Gastroesophageal sphincter (tissue), 3 donors: ENCODE measurements around the gene TBX20.

Experiments used
- CTCF ChIP-seq, 4 experiments: fragments of 200-600 bp in 2 of 4; fragments of 450-650 bp in 2 of 4; sonication (generic) in 1 of 4; IDR thresholded peaks; one replicate each; pipeline ENCODE4 v1.5.1; 2017 to 2019; ENCODE audit warnings: antibody characterized with exemption in 4 of 4, mild to moderate bottlenecking in 2 of 4, moderate library complexity in 2 of 4
- EP300 ChIP-seq: sonication (generic); formaldehyde crosslinking; IDR thresholded peaks from one replicate; pipeline ENCODE4 v1.6.1; 2017; ENCODE audit warnings: antibody characterized with exemption, mild to moderate bottlenecking
- POLR2A ChIP-seq, 2 donors: fragments of 450-650 bp; IDR thresholded peaks; one replicate each; pipeline ENCODE4 v1.6.1; 2017; ENCODE audit warnings: antibody characterized with exemption in 2 of 2, mild to moderate bottlenecking in 2 of 2, moderate library complexity in 1 of 2
- POLR2AphosphoS5 ChIP-seq: sonication (generic); formaldehyde crosslinking; IDR thresholded peaks from one replicate; pipeline ENCODE4 v1.6.1; 2017; ENCODE audit warnings: antibody characterized with exemption

DNA sequence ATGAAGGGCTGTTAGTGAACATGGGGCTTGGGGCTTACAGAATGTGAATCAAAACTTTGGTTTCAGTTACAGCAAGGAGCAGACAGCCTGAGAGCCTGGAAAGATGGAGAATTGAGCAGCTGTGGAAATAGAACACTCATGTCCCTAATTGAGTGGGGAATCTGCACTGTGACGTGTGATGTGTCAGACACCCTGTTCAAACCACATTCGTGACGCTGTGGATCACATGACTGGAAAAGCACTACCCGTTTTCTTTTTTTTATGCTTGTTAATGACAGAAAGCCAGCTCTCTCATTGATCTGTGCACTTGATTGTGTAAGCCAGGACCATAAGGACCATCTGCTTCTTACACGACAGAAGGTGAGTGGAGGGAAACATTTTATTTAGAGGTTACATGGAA, 15.1 kb upstream of the TBX20 start:
- TF ChIP-seq CTCF (IDR thresholded peaks at IDR 0.05) (no peak), POLR2A (IDR thresholded peaks at IDR 0.05) (no peak), POLR2AphosphoS5 (no peak), EP300 (no peak)
